ENCODE data around the gene ASB16.

ASB16 gene

GRCh38 chr17:44171931-44172455 lies 1.5 kb downstream of the ASB16 start:
- DNase-seq (ENCODE audit: low read depth), result no peak
- no peak for TF ChIP-seq CTCF (IDR thresholded peaks at IDR 0.05; ENCODE audit: control insufficient read depth, insufficient read depth, low read depth, low read length, missing control alignments)
- no peak overlapping the region for H3K4me3 ChIP-seq (ENCODE audit: control insufficient read depth, low read depth, low read length)

DNA sequence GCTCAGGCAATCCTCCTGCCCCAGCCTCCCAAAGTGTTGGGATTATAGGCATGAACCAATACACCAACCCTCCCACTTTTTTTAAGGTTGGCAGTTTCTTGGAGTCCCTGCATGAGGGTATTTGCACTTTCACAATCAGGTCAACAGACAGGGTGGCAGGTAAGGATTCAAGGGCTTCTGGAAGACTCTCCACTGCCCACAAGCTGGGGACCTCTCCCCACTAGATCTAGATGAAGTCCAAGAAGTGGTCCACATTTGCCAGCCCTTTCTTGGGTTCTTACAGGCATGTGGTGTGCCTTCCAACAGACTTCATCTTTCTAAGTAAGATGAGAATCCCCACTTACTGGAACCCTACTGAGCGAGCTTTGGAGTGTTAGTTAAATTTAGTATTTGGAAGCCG lies 3.9 kb downstream of the ASB16 start:
- no peak for DNase-seq (ENCODE audit: low read depth)
- no peak overlapping the region for H3K4me3 ChIP-seq (ENCODE audit: control insufficient read depth, low read depth, low read length)
- no peak for TF ChIP-seq CTCF (IDR thresholded peaks at IDR 0.05; ENCODE audit: control insufficient read depth, insufficient read depth, low read depth, low read length, missing control alignments)

DNA sequence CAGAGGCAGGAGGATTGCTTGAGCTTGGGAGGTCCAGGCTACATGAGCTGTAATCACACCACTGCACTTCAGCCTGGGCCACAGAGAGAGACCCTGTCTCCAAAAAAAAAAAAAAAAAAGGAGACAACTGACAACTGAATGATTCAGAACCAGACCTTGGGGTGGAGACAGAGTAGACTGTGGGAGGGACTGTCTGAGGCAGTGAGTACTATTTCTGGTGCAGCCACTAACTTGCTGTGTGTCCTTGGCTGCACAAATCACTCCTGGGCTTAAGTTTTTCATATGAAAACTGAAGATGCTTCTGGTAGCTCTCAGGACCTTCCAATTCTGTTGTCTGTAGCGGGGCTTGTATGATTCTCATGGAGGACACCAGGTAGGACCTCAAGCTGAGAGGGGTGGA lies 5.8 kb downstream of the ASB16 start:
- no peak for DNase-seq (ENCODE audit: low read depth)
- no peak overlapping the region for H3K4me3 ChIP-seq (ENCODE audit: control insufficient read depth, low read depth, low read length)
- TF ChIP-seq CTCF (IDR thresholded peaks at IDR 0.05; ENCODE audit: control insufficient read depth, insufficient read depth, low read depth, low read length, missing control alignments), result no peak

DNA sequence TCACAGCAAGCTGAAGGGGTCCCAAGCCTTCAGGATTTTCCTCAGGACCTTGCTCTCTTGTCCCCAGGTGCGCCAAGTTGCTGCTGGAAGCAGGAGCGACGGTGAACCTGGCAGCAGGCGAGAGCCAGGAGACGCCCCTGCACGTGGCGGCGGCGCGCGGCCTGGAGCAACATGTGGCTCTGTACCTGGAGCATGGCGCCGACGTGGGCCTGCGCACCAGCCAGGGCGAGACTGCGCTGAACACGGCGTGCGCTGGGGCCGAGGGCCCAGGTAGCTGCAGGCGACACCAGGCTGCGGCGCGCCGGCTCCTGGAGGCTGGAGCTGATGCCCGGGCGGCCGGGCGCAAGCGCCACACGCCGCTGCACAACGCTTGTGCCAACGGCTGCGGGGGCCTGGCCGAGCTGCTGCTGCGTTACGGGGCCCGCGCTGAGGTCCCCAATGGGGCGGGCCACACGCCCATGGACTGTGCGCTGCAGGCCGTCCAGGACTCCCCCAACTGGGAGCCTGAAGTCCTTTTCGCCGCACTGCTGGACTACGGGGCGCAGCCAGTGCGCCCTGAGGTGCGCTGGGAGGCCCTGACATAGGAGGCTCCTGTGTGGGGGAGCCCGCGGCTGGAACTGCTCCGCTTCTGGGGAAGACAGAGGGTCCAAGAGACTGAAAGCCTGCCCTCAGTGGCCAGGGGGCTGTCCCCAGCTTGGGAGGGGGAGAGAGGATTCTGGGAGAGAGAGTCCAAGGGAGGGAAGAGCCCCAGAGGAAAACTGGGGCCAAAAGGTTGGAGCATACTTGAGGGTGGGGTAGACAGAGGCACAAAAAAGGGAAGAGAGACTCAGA lies 6.4 kb downstream of the ASB16 start:
- H3K4me3 ChIP-seq (ENCODE audit: control insufficient read depth, low read depth, low read length), result no peak overlapping the region
- DNase-seq (ENCODE audit: low read depth), result no peak
- TF ChIP-seq CTCF (IDR thresholded peaks at IDR 0.05; ENCODE audit: control insufficient read depth, insufficient read depth, low read depth, low read length, missing control alignments), result no peak

- TF ChIP-seq CTCF (IDR thresholded peaks at IDR 0.05; ENCODE audit: control insufficient read depth, insufficient read depth, low read depth, low read length, missing control alignments), result no peak
- DNase-seq (ENCODE audit: low read depth), result no peak
- H3K4me3 ChIP-seq (ENCODE audit: control insufficient read depth, low read depth, low read length), result no peak overlapping the region
These were observed 7.1 kb downstream of the ASB16 start for GRCh38 chr17:44177640-44178039.

DNA sequence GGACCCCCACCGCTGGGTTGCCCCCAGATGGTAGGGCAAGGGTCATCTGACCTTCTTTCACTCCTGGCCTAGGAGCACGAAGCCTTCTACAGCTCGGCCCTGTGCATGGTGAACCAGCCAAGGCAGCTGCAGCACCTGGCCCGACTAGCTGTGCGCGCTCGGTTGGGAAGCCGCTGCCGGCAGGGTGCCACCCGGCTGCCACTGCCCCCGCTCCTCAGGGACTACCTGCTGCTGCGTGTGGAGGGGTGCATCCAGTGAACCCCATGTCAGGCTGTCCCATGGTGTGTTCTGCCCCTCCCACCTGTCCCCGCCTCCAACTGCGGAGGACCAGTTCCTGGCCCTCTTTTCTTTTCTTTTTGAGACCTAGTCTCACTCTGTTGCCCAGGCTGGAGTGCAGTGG lies 7.6 kb downstream of the ASB16 start:
- no peak for DNase-seq (ENCODE audit: low read depth)
- H3K4me3 ChIP-seq (ENCODE audit: control insufficient read depth, low read depth, low read length), result no peak overlapping the region
- no peak for TF ChIP-seq CTCF (IDR thresholded peaks at IDR 0.05; ENCODE audit: control insufficient read depth, insufficient read depth, low read depth, low read length, missing control alignments)

Measured in AG09309 (cell line).